Stimulated activated CD4-positive, alpha-beta T cell treated with anti-CD3 and anti-CD28 coated beads, TNF-alpha, amount 100 ng/mL, for 24 hours (primary cell): ENCODE results near the gene TJP1.
"Not testable (repeated sequence)": the region's sequence is repeated elsewhere in the genome, so short reads cannot be mapped to it uniquely, and the experiment has no call there.

ENCODE experiments used
- DNase-seq, 3 experiments: peaks; one replicate each; pipeline ENCODE4 v3.0.0-alpha.2; 2020; ENCODE audit warnings: low read depth in 3 of 3

Gene TJP1

GRCh38 chr15:29704950-29705597 is 117.2 kb downstream of the TJP1 start:
- DNase-seq, result no peak

- DNase-seq, result no peak
Measured at GRCh38 chr15:29701151-29701550, 121.1 kb downstream of the TJP1 start.

GRCh38 chr15:29700296-29700695 is 122.0 kb downstream of the TJP1 start:
- no peak for DNase-seq

GRCh38 chr15:29699791-29700190 is 122.5 kb downstream of the TJP1 start:
- no peak for DNase-seq

- DNase-seq, result no peak
Measured at GRCh38 chr15:29698030-29698701, 124.1 kb downstream of the TJP1 start.

- DNase-seq, result no peak
Measured at GRCh38 chr15:29696950-29697738, 125.1 kb downstream of the TJP1 start.

- not testable (repeated sequence) for DNase-seq
Measured at GRCh38 chr15:29696506-29696905, 125.8 kb downstream of the TJP1 start.

- DNase-seq, result no peak
Measured at GRCh38 chr15:29695489-29696167, 126.6 kb downstream of the TJP1 start.

- no peak for DNase-seq
Measured at GRCh38 chr15:29693225-29693624, 129.0 kb downstream of the TJP1 start.

GRCh38 chr15:29692527-29692926 is 129.7 kb downstream of the TJP1 start:
- DNase-seq, result no peak

- no peak for DNase-seq
Measured at GRCh38 chr15:29690765-29691475, 131.3 kb downstream of the TJP1 start.

GRCh38 chr15:29689287-29689986 is 132.8 kb downstream of the TJP1 start:
- no peak for DNase-seq

GRCh38 chr15:29688506-29689286 is 133.6 kb downstream of the TJP1 start:
- DNase-seq, result no peak

- no peak for DNase-seq
Measured at GRCh38 chr15:29687939-29688505, 134.2 kb downstream of the TJP1 start.

- DNase-seq, result no peak
Measured at GRCh38 chr15:29687204-29687815, 135.0 kb downstream of the TJP1 start.

GRCh38 chr15:29686445-29687203 is 135.6 kb downstream of the TJP1 start:
- no peak for DNase-seq

- no peak for DNase-seq
Measured at GRCh38 chr15:29686079-29686425, 136.2 kb downstream of the TJP1 start.

GRCh38 chr15:29685156-29686078 is 136.9 kb downstream of the TJP1 start:
- no peak for DNase-seq
